GM21619 (cell line): ENCODE results near the gene GTF2F2.

Source experiments
- ATAC-seq: cut with Tn5 transposase; IDR thresholded peaks from one replicate; pipeline ENCODE4 v1.9.1; 2021; ENCODE audit not compliant: unreplicated experiment

Gene GTF2F2

DNA sequence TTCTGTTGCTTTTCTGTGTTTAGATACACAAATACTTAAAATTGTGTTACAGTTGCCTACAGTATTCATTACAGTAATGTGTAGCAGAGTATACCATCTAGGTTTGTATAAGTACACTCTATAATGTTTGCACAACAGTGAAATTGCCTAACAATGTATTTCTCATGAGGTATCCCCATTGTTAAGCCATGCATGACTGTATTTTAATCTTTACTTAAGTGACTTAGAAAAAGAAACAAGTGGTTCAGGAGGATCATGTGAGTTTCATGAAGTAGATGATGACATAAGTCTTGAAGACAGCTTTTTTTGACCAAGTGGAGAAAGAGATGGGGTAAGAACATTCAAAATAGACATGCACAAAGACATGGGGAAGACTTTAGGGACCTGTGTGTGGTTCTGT, 88.9 kb downstream of the GTF2F2 start:
- no peak for ATAC-seq

GRCh38 chr13:45215392-45216077, 95.2 kb downstream of the GTF2F2 start:
- no peak for ATAC-seq

DNA sequence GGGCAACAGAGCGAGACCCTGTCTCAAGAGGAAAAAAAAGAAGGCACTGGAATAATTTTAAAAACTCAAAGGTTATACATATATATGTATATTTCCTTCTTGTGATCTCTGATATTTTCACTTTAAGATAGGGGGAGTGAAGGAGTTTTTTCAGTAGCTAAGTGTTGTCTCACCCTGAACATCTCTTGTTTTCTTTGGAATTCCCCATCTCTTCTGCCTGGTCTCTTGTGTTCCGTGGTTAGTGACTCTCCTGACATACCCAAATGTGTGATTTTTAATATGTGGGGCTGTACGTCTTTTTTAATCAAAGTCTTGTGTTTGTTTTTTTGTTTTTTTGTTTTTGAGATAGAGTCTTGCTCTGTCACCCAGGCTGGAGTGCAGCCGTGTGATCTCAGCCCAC, 95.9 kb downstream of the GTF2F2 start:
- ATAC-seq = no peak

- ATAC-seq = no peak
Measured at GRCh38 chr13:45218689-45219088, 98.4 kb downstream of the GTF2F2 start.

DNA sequence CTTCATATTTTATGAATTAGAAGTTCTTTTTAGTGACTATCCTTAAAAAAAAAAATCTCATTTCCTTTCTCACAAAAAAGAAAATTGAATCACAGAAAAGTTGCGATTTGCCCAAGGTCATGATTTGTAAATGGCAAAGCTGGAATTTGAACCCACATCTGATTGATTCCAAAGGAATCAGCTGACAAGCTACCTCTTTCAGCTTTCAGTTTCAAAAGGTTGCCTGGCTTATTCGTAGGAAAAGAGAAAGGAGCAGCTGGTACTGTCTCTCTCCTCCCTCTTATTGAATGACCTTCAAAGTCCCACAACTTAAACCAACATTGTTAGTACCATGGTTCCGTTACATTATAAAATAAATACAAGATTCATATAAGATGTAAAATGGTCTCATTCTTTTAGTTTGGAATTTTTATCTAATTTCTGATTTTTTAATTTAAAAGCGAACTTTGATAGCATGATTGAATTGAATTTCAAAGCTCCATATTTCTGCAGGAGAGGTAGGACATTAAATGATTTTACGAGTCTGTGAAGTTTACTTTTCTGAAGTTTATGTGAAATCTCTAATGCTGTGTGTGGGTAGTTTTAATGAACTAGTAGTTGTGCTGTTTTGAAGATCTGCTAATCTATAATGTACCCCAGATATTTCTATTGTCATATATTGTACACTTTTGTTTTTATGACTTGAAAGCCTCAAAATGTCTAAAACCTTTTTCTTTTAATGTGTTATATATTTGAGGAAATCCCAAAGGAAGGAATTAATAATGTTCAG, 99.0 kb downstream of the GTF2F2 start:
- ATAC-seq = no peak

DNA sequence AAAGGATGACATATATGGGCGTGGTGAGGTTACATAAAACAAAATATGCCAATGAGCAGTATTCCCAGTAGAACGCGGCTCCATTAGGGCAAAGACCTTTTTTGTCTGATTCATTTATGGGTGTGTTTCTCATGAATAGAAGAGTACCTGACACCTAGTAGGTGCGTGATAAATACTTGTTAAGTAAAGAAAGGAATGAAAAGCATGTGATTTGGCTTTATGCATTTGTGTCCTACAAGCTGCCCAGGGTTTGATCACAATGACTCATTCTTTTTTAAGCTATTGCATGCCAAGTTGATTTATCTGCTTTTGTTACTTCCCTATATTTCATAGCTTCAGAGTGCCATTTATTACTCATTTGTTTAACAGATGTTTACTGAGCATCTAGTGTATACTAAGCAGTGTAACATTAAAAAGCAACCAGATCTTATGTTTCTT, 99.6 kb downstream of the GTF2F2 start:
- no peak for ATAC-seq

DNA sequence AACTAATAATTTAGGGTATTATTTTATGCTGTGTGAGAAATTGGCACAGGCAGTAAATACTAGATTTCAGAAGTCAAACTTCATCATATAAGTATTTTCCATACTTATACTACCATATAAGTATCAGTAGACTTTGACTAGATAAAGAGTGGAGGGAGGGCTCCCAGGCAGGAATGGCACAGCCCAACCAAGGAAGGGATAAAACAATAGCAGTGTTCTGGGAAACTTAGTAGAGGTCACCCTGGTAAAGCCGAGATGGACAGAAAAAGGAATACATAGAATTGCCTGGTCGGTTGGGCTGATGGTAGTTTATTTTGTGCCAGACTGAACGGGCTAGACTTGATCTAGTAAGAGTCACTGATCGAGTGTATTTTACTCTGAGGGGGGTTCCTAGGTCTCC, 100.1 kb downstream of the GTF2F2 start:
- no peak for ATAC-seq

DNA sequence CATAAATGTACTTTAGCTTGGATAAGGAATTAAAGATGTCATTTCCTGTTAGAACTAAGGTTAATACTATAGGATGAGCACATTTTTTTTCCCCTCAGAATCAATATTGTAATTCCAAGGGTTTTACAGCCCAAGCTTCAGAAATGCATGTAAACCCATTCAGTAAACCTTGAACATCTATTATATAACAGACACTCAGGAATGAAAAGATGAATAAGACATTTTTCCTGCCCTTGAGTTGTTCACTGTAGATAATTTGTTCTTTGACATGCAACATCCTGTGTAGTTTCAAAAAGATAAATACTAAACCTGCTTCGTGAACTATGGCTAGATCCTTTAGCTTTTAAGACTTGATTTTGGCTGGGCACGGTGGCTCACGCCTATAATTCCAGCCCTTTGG, 102.2 kb downstream of the GTF2F2 start:
- ATAC-seq = no peak

GRCh38 chr13:45222919-45223318, 102.6 kb downstream of the GTF2F2 start:
- ATAC-seq = no peak

DNA sequence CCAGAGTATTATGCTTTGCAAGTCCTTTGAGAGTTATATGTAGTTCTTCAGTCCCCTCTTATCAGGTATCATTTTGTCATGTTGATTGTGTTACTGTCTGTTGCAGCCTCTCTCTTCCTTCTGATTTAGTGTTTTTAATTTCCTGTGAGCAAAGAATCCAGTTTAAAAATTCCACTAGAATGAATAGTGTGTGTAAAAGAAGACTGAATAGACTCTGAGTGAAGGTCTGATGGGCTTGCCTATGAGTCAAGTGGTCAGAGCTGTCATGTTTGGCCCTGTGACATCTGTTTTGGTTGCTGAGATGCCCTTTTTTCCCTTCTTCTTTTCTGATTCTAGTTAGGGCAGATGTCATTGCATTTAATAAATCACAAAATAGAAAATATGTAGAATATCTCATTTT, 103.9 kb downstream of the GTF2F2 start:
- ATAC-seq = no peak

DNA sequence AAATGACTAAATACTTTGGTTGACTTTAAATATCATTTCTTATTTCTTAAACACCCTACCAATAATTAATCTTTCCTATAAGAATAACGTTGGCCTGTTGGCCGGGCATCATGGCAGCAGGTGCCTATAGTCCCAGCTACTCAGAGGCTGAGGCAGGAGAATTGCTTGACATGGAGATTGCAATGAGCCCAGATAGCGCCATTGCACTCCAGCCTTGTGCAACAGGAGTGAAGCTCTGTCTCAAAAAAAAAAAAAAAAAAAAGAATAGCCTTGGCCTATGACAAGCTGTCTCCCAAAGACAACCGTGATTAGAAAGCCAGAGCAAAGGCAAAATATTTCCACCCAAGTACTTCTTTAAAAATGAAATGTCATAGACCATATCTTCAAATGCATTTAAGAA, 105.1 kb downstream of the GTF2F2 start:
- no peak for ATAC-seq

DNA sequence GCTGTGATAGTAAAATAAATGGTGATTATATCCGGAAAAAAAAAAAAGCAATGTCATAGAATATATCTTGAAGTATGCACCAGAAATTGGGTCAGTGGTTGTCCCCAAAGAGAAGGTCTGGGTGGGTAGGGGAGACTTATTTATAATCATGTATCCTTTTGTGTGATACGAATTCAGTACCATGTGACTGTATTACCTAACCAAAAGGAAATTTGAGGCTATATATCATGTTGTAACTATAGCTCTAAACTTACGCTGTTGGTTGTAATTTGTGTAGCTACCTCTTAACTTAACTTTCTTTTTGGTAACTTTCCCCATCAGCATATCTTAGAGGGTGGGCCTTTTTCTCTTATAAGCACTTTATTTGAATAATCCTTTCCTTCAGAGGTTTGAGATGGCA, 105.7 kb downstream of the GTF2F2 start:
- no peak for ATAC-seq

DNA sequence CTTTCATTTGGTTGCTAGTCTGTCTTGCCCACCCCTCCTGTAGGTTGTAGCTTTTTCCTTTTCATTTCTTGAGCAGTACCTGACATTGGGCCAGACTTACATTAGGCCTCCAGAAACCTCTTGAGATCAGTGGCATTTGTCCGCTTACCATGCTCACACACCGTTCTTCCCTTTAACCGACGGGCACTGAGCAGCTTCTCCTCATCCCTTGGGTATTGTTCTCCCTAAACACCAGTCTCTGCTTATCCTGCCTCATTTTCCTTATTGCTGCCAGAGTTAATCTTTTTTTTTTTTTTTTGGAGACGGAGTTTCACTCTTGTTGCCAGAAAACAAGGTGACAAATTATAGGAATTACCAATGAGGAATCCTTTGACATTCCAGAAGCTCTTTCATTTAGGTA, 107.7 kb downstream of the GTF2F2 start:
- ATAC-seq = no peak

GRCh38 chr13:45229172-45229571, 108.9 kb downstream of the GTF2F2 start:
- ATAC-seq = no peak

GRCh38 chr13:45231305-45231704, 111.0 kb downstream of the GTF2F2 start:
- ATAC-seq = no peak

GRCh38 chr13:45231722-45232121, 111.4 kb downstream of the GTF2F2 start:
- no peak for ATAC-seq

GRCh38 chr13:45232591-45232990, 112.3 kb downstream of the GTF2F2 start:
- ATAC-seq = no peak

- ATAC-seq = no peak
Measured at GRCh38 chr13:45238945-45239795, 118.9 kb downstream of the GTF2F2 start.

GRCh38 chr13:45240143-45240542, 119.8 kb downstream of the GTF2F2 start:
- ATAC-seq = no peak

DNA sequence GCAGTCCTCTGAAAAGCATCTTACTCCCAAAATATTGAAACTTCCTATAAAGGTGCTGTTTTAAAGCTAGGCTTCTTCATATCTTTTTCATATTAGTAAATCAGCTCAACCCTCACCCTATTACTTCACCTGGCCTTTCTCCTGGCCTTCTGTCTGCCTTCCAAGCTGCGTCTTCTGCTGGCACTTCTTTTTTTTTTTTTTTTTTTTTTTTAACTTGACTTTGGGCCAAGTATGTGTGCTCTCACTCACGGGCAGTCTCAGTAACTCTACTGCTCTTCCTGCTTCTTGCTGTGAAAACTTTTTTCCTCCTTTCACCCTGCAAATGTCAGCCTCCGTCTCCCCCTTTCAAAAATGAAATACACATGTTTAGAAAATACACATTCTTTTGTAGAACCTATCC, 121.8 kb downstream of the GTF2F2 start:
- no peak for ATAC-seq

GRCh38 chr13:45242524-45242923, 122.2 kb downstream of the GTF2F2 start:
- ATAC-seq = no peak

DNA sequence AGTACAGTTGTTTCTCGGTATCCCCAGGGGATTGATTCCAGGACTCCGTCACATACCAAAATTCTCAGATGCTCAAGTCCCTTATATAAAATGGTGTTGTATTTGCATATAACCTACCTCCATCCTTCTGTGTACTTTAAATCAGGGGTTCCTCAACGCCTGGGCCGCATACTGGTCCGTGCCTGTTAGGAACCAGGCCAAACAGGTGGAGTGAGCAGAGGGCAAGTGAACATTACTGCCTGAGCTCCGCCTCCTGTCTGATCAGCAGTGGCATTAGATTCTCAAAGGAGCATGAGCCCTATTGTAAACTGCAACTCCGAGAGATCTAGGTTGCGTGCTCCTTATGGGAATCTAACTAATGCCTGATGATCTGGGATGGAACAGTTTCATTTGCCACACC, 122.8 kb downstream of the GTF2F2 start:
- no peak for ATAC-seq
